Activated naive CD8-positive, alpha-beta T cell (primary cell): ENCODE measurements around the gene PRR36.
A peak's percentile ranks its signal among the peaks of the same experiment; 100 is the strongest.

ENCODE experiments used
- H3K27ac Mint-ChIP-seq: one replicate; pipeline ENCODE4 v1.8.0; 2021; ENCODE audit warnings: mixed read lengths
- H3K27me3 Mint-ChIP-seq: one replicate; pipeline ENCODE4 v1.8.0; 2021; ENCODE audit warnings: mixed read lengths
- H3K36me3 Mint-ChIP-seq: one replicate; pipeline ENCODE4 v1.8.0; 2021; ENCODE audit warnings: mixed read lengths
- H3K4me1 Mint-ChIP-seq: one replicate; pipeline ENCODE4 v1.8.0; 2021; ENCODE audit warnings: low read depth, mixed read lengths
- H3K4me3 Mint-ChIP-seq: one replicate; pipeline ENCODE4 v1.8.0; 2021; ENCODE audit warnings: mild to moderate bottlenecking, mixed read lengths
- H3K9me3 Mint-ChIP-seq: one replicate; pipeline ENCODE4 v1.8.0; 2021; ENCODE audit warnings: low read depth, mixed read lengths

Gene PRR36

GRCh38 chr19:7842661-7843294 lies 31.4 kb downstream of the PRR36 start:
- no peaks in the 10 kb centered on the region for H3K36me3 Mint-ChIP-seq
- no peaks in the 10 kb centered on the region for H3K27me3 Mint-ChIP-seq
- H3K9me3 Mint-ChIP-seq: no peaks in the 10 kb centered on the region
- no peak overlapping the region for H3K4me3 Mint-ChIP-seq
- no peak overlapping the region for H3K27ac Mint-ChIP-seq
- H3K4me1 Mint-ChIP-seq: no peaks in the 10 kb centered on the region

- Mint-ChIP-seq H3K4me3 (no peak overlapping the region), H3K27me3 (no peaks in the 10 kb centered on the region)
Measured at GRCh38 chr19:7841751-7842660, 32.2 kb downstream of the PRR36 start.

GRCh38 chr19:7840629-7841028 lies 33.6 kb downstream of the PRR36 start:
- Mint-ChIP-seq H3K27ac (no peak overlapping the region), H3K4me3 (no peak overlapping the region), H3K4me1 (no peaks in the 10 kb centered on the region), H3K27me3 (no peaks in the 10 kb centered on the region), H3K9me3 (no peaks in the 10 kb centered on the region), H3K36me3 (no peaks in the 10 kb centered on the region)

More at GRCh38 chr19:7841751-7842660, 32.2 kb downstream of the PRR36 start:
- Mint-ChIP-seq H3K4me1 (no peaks in the 10 kb centered on the region), H3K36me3 (no peaks in the 10 kb centered on the region), H3K27ac (no peak overlapping the region), H3K9me3 (no peaks in the 10 kb centered on the region)

- Mint-ChIP-seq H3K4me1 (no peaks in the 10 kb centered on the region), H3K4me3 (no peak overlapping the region), H3K36me3 (no peaks in the 10 kb centered on the region), H3K27me3 (no peaks in the 10 kb centered on the region), H3K9me3 (no peaks in the 10 kb centered on the region), H3K27ac (no peak overlapping the region)
Measured at GRCh38 chr19:7839476-7839875, 34.7 kb downstream of the PRR36 start.

- no peaks in the 10 kb centered on the region for H3K36me3 Mint-ChIP-seq
- no peak overlapping the region for H3K4me3 Mint-ChIP-seq
- H3K27ac Mint-ChIP-seq: no peak overlapping the region
- H3K27me3 Mint-ChIP-seq: no peaks in the 10 kb centered on the region
- no peaks in the 10 kb centered on the region for H3K9me3 Mint-ChIP-seq
- peaks cover 14% of the 10 kb centered on the region for H3K4me1 Mint-ChIP-seq
Measured at GRCh38 chr19:7833225-7834099, 40.7 kb downstream of the PRR36 start.

GRCh38 chr19:7832781-7833180 lies 41.4 kb downstream of the PRR36 start:
- H3K9me3 Mint-ChIP-seq: no peaks in the 10 kb centered on the region
- no peak overlapping the region for H3K4me3 Mint-ChIP-seq
- H3K27ac Mint-ChIP-seq: no peak overlapping the region
- peaks cover 14% of the 10 kb centered on the region for H3K4me1 Mint-ChIP-seq
- no peaks in the 10 kb centered on the region for H3K36me3 Mint-ChIP-seq
- no peaks in the 10 kb centered on the region for H3K27me3 Mint-ChIP-seq

- Mint-ChIP-seq H3K4me1 (peaks cover 14% of the 10 kb centered on the region), H3K9me3 (no peaks in the 10 kb centered on the region), H3K27ac (no peak overlapping the region), H3K27me3 (no peaks in the 10 kb centered on the region), H3K36me3 (no peaks in the 10 kb centered on the region), H3K4me3 (peak overlapping the region; percentile 83)
Measured at GRCh38 chr19:7832009-7832408, 42.2 kb downstream of the PRR36 start.

GRCh38 chr19:7831452-7831851 lies 42.7 kb downstream of the PRR36 start:
- no peaks in the 10 kb centered on the region for H3K9me3 Mint-ChIP-seq
- H3K4me3 Mint-ChIP-seq: peak overlapping the region; percentile 83
- H3K27me3 Mint-ChIP-seq: no peaks in the 10 kb centered on the region
- peaks cover 14% of the 10 kb centered on the region for H3K4me1 Mint-ChIP-seq
- H3K36me3 Mint-ChIP-seq: no peaks in the 10 kb centered on the region
- H3K27ac Mint-ChIP-seq: no peak overlapping the region

GRCh38 chr19:7830823-7831222 lies 43.4 kb downstream of the PRR36 start:
- no peaks in the 10 kb centered on the region for H3K27me3 Mint-ChIP-seq
- H3K36me3 Mint-ChIP-seq: no peaks in the 10 kb centered on the region
- no peak overlapping the region for H3K27ac Mint-ChIP-seq
- H3K9me3 Mint-ChIP-seq: no peaks in the 10 kb centered on the region
- H3K4me3 Mint-ChIP-seq: peak overlapping the region; percentile 83
- peaks cover 14% of the 10 kb centered on the region for H3K4me1 Mint-ChIP-seq

GRCh38 chr19:7830272-7830771 lies 43.9 kb downstream of the PRR36 start:
- H3K9me3 Mint-ChIP-seq: no peaks in the 10 kb centered on the region
- no peak overlapping the region for H3K27ac Mint-ChIP-seq
- no peak overlapping the region for H3K4me3 Mint-ChIP-seq
- H3K27me3 Mint-ChIP-seq: no peaks in the 10 kb centered on the region
- H3K4me1 Mint-ChIP-seq: peaks cover 14% of the 10 kb centered on the region
- no peaks in the 10 kb centered on the region for H3K36me3 Mint-ChIP-seq

GRCh38 chr19:7829561-7830271 lies 44.5 kb downstream of the PRR36 start, which contains the start of gene EVI5L:
EVI5L (plus strand) TSS chr19:7830218; CDS start chr19:7846543, 16,325 bp downstream.
- Mint-ChIP-seq H3K27ac (peak within 1 kb of the TSS; percentile 35), H3K27me3 (no peaks in the 10 kb centered on the region), H3K36me3 (no peaks in the 10 kb centered on the region), H3K9me3 (no peaks in the 10 kb centered on the region), H3K4me1 (peaks cover 14% of the 10 kb centered on the region), H3K4me3 (peak within 1 kb of the TSS; percentile 89)

- H3K27ac Mint-ChIP-seq: no peak overlapping the region
- peak overlapping the region; percentile 89 for H3K4me3 Mint-ChIP-seq
- H3K4me1 Mint-ChIP-seq: peaks cover 14% of the 10 kb centered on the region
- no peaks in the 10 kb centered on the region for H3K27me3 Mint-ChIP-seq
- H3K9me3 Mint-ChIP-seq: no peaks in the 10 kb centered on the region
- H3K36me3 Mint-ChIP-seq: no peaks in the 10 kb centered on the region
Measured at GRCh38 chr19:7829166-7829520, 45.0 kb downstream of the PRR36 start.

- H3K4me3 Mint-ChIP-seq: no peak overlapping the region
Measured at GRCh38 chr19:7823686-7824301, 50.4 kb downstream of the PRR36 start.

More at GRCh38 chr19:7823686-7824301, 50.4 kb downstream of the PRR36 start:
- Mint-ChIP-seq H3K36me3 (no peaks in the 10 kb centered on the region), H3K4me1 (no peaks in the 10 kb centered on the region), H3K27ac (no peak overlapping the region), H3K27me3 (peaks cover 15% of the 10 kb centered on the region), H3K9me3 (no peaks in the 10 kb centered on the region)
